ENCODE measurements around the gene ARG2.

GRCh38 chr14:67579636-67580035 is 40.1 kb upstream of the ARG2 start:
- TF ChIP-seq EZH2phosphoT487 (IDR thresholded peaks at IDR 0.05; ENCODE audit: insufficient read depth, low read depth) (no peak), EZH2 (IDR thresholded peaks at IDR 0.05; ENCODE audit: insufficient read depth, poor library complexity, severe bottlenecking) (no peak)
